NCI-H524 treated with DMSO at 0.1 percent for 48 hours (cell line): ENCODE measurements around the gene COL8A2.

Source experiments
- DNase-seq: peaks from one replicate; lab custom pipeline; 2025; lab: John Stamatoyannopoulos, UW

The COL8A2 gene

GRCh38 chr1:36157115-36157903 lies 32.3 kb upstream of the COL8A2 start:
- DNase-seq: no peak

DNA sequence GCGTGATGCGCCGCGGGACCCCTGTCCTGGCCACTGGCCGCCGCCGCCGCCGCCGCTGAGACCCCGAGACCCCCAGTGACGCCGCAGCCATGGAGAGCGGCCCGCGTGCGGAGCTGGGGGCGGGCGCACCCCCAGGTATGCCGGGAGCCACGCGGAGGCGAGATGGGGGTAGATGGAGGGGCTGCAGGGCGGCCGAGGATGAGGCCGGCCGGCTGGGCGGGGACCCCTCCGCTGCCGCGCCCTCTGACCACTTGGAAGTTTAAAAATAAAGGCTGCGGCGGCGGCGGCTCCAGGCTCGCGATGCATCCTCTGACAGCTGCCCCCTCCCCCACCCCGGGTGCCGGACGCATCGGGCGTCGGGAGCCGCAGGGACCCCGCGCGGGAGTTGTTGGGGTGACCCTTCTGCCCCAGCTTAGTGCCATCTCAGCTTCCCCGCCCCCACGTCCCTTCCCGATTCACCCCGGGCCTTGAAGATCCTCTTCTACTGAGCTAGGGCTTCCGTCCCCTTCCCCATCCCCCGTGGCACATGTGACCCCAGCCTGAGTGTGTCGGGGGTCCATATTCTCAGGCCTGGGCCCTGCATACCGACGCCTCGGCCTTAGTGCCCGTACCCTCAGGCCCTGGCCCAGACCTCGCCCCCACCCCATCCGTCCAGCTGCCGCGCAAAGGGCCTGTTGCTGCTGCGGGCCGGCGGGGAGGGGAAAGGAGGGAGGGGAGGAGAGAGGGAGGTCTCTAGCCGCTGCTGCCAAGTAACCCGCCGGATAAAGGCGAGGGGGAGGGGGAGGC lies 31.5 kb upstream of the COL8A2 start:
- DNase-seq: peak; percentile 13

DNA sequence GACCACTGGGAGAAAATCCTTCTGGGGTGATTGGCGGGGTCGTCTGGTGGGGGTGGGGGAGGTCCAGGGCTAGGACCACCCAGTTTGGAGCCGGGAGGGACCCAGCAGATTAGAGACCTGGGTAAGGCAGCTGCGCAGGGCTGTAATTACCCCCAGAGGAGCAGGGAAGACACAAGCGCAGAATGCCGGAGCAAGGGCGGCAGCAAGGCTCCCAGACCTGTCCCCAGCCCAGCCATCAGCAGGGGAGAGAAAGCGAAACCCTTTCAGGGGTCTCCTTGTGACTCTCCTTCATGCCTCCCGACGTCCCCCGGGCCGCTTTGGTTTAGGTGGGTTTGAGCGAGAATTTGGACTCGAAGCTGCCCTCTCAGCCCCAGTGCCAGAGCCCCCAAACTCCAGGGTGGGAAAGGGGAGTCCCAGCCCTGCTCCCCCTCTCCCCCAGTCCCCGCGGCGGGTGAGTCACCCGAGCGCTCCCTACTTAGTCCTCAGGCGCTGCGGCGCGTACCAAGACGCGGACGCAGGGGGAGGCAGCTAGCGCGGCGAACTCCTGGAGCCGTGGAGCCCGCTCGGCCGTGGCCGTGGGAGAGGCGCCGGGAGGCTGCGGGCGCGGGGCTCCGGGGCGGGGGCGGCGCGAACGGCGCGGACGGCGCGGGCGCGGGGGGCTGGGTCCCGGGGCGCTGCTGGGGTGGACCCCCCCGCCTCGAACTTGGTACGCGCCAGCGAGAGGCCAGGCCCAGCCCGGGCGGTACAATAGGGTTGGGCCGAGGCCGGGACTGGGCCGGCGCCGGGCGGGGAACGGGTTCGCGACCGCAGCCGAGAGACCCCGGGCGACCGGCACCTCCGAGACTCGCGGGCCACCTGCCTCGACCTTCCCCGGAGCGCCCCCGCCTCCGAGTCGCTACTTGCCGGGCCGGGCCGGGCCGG lies 30.6 kb upstream of the COL8A2 start, which contains the start of gene MAP7D1:
MAP7D1 (plus strand) TSS at position 753 of the 921 bp plus-strand sequence. CDS start 258 bp downstream, outside the sequence.
- DNase-seq: peak; percentile 5

- DNase-seq: no peak
These were observed 29.9 kb upstream of the COL8A2 start for GRCh38 chr1:36154765-36155407.

DNA sequence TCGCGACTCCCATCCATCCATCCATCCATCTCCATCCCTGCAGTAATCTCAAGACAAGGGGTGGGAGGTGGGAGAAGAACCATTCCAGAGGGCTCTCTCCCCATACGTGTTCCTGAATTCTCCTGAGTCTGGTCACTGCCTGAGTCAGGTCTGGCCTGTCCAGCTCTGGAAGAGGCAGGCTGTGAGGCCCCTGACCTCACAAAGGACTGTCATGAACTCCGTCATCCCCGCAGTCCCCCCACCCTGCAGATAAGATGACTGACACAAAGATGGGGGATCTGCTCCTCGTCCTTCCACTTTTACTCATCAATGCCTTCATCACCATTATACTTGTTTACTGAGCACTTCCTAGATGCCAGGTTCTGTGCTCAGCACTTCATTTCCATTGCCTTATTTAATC lies 29.3 kb upstream of the COL8A2 start:
- DNase-seq: no peak

DNA sequence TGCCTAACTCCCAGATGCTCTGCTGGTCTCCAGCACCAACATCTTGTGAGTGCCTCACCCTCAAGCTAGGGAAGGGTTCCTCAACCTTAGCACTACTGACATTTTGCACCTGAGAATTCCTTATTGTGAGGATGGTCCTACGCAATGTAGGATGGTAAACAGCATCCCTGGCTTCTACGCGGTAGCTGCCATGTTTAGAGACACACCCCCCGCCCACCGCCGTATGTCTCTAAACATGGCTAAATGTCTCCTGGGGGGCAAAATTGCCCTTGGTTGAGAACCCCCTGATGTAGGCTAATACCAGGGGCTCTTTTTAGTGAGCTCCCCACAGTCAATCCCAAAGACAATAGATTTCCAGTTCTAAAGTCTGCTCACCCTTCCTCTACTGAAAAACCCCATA lies 28.5 kb upstream of the COL8A2 start:
- no peak for DNase-seq

DNA sequence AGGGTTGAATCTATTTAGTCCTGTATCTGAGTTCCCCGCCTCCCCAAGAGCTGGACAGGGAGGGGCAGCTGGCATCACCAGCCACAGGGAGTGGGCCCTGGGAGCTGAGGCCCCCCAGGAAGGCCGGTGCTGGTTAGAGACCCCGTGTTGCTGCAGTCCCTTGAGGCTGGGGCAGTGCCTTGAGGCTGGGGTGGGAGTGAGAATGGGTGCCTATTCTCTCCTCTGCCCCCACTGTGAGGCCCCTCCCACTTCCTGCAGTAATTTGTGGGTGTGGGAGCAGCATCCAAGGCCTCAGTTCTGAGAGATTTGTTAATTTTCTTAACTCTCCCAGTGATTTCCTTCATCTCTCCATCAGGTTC lies 26.8 kb upstream of the COL8A2 start:
- DNase-seq: no peak

DNA sequence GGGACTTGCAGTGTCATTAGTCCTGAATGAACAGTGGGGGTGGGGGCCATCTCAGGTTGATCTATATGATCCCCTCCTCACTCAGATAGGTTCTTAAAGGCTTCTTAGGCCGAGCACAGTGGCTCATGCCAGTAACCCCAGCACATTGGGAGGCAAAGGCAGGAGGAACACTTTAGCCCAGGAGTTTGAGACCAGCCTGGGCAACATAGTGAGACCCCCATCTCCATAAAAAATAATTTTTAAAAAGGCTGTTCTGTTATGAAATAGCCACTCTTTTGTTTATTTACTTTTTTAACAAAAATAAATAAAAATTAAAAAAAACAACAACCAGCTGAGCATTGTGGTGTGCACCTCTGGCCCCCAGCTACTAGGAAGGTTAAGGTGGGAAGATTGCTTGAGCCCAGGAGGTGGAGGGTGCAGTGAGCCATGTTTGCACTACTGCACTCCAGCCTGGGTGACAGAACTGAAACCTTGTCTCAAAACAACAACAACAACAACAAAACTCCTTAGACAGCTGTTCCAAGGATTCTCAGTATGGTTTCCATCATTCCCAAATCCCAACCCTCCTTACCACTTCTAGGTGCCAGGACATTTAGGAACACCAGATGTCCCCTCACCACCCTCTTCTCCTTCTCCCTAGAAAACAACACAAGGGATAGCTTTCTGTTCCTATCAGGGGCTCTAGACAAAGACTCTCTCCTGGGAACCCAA lies 26.3 kb upstream of the COL8A2 start:
- DNase-seq: no peak

- peak; percentile 75 for DNase-seq
These were observed 25.5 kb upstream of the COL8A2 start for GRCh38 chr1:36150296-36151133.

DNA sequence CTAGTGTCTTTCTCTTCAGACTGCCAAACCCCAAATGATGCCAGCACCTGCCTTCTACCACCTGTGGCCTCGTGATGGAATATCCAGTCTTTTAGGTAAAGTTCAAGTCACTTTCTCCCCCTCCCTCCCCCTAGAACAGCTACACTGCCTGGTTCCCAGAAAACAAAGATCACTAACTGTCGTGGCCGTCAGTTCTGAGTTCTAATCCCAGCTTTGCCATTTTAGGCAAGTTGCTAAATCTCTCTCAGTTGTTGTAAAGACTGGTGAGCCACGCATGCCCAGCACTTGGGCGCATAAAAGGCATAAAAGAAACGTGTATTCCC lies 24.9 kb upstream of the COL8A2 start:
- DNase-seq: no peak

- peak; percentile 98 for DNase-seq
These were observed 24.4 kb upstream of the COL8A2 start, which contains the start of gene TRAPPC3 for GRCh38 chr1:36149237-36149972. Gene TRAPPC3 (minus strand): TSS chr1:36149486. CDS start chr1:36149378, 108 bp downstream.

- no peak for DNase-seq
These were observed 23.8 kb upstream of the COL8A2 start for GRCh38 chr1:36148821-36149236.

DNA sequence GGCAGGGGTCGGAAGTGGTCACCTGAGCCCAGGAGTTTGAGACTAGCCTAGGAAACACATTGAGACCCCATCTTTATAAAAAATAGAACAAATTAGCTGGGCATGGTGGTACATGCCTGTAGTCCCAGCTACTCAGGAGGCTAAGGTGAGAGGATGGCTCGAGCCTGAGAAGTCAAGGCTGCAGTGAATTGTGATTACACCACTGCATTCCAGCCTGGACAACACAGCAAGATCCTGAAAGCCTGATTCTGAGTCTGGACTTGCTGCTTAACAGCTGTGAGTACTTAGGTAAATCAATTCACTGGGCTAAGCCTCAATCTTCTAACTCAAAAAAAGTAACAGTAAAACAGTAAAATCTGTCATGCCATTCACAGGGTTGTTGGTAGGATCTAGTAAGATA lies 19.4 kb upstream of the COL8A2 start:
- no peak for DNase-seq

GRCh38 chr1:36143424-36143823 lies 18.4 kb upstream of the COL8A2 start:
- DNase-seq: no peak

DNA sequence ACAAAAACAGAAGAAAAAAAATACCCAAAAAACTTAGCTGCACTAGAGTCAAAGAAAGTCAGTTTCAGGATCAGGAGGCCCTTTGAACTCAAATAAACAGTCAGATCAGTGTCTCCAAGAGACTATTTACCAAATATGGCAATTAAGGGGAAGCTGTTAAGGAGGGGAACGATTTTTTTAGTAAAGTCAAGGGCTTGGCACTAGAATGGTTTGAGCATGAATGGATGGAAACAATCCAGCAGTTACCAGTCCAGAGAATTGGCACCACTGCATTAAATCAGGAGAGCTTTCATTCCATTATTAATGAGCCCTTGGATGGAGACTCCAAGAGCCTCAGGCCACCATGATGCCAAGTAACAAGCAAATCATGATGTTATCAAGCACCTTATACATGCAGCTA lies 17.1 kb upstream of the COL8A2 start:
- DNase-seq: no peak

DNA sequence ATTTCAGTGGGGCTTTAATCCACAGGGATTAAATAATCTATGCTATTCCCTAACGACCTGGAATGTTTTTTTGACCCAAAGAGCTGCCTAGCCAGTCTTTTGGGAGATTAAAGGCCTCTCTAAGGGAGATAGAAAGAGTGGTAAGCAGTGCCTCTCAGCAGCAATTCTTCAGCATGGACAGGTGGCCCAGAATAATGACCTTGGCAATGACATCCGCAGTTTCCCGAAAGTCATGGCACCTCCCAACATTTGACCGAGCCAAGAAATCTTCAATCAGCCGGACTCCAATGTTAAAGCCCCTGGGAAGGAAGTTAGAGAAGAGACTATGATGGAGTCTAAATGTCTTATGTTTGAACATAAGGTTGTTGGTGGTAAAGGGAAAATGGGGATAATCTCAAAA lies 14.5 kb upstream of the COL8A2 start:
- DNase-seq: no peak

GRCh38 chr1:36137776-36138175 lies 12.8 kb upstream of the COL8A2 start:
- peak; percentile 91 for DNase-seq

- DNase-seq: no peak
These were observed 12.2 kb upstream of the COL8A2 start for GRCh38 chr1:36137226-36137625.

DNA sequence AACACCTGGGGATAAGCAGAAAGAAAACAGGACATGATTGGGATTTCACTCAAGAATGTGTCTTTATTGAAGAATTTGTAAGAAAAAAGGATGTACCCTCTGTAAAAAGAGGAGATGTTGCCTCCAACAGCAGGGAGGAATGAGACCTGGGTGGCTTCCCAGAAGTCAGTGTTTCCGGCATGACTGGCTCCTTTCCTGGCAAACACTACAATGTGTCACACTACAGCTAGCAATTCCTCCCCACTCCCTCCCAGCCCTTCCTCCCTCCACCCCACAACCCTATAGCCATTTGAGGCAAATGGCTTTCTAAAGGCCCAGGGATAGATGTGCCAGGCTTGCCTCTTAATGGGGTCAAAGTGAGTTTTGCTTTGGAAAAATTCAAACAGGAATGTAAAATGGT lies 11.5 kb upstream of the COL8A2 start:
- no peak for DNase-seq

- DNase-seq: no peak
These were observed 10.8 kb upstream of the COL8A2 start for GRCh38 chr1:36135796-36136195.
